Sigmoid colon (tissue), 4 donors: ENCODE data around the gene MBLAC2.

Source experiments
- CTCF ChIP-seq, 4 experiments: fragments of 450-650 bp in 3 of 4; fragments of 200-600 bp in 1 of 4; IDR thresholded peaks; one replicate each; pipeline ENCODE4 v1.5.1; 2016 to 2019; ENCODE audit warnings: antibody characterized with exemption in 4 of 4, mild to moderate bottlenecking in 3 of 4, moderate library complexity in 2 of 4
- EP300 ChIP-seq, 4 donors: sonication (generic); formaldehyde crosslinking; IDR thresholded peaks; one replicate each; pipeline ENCODE4 v1.6.1; 2017; ENCODE audit warnings: antibody characterized with exemption in 4 of 4
- POLR2A ChIP-seq, 2 donors: fragments of 450-650 bp; IDR thresholded peaks; one replicate each; pipeline ENCODE4 v1.6.1; 2016; ENCODE audit warnings: antibody characterized with exemption in 2 of 2, mild to moderate bottlenecking in 2 of 2, moderate library complexity in 2 of 2
- POLR2AphosphoS5 ChIP-seq, 4 donors: sonication (generic); formaldehyde crosslinking; IDR thresholded peaks; one replicate each; pipeline ENCODE4 v1.6.1; 2017; ENCODE audit warnings: antibody characterized with exemption in 4 of 4

GRCh38 chr5:90494043-90494442, 19.5 kb upstream of the MBLAC2 start:
- no peak for TF ChIP-seq CTCF (IDR thresholded peaks at IDR 0.05)
- TF ChIP-seq POLR2AphosphoS5 (IDR thresholded peaks at IDR 0.05): no peak
- no peak for TF ChIP-seq POLR2A (IDR thresholded peaks at IDR 0.05)
- no peak for TF ChIP-seq EP300 (IDR thresholded peaks at IDR 0.05)
